ENCODE data around the gene STARD4. TPM values are rescaled to one million over a fixed set of nuclear protein-coding genes. Genes with fewer than 3 reads are reported as not detected.

Gene STARD4
- total RNA-seq, 4 donors from 2014 or later, result 0.49 to 2.7 (median 1.4) TPM

GRCh38 chr5:111478898-111479297 lies 33.4 kb downstream of the STARD4 start:
- intact Hi-C loops (cut with DNase I; ENCODE audit: low total_unique reads), result no loop called here
- in situ Hi-C loops (cut with MboI; ENCODE audit: low sequenced_read_pairs in 4 of 4), result no loop called here
- Histone ChIP-seq H3K4me3 (no peak overlapping the region), H3K27ac (no peak overlapping the region), H3K36me3 (no peaks in the 10 kb centered on the region), H3K4me1 (no peaks in the 10 kb centered on the region), H3K9me3 (no peaks in the 10 kb centered on the region), H3K27me3 (no peaks in the 10 kb centered on the region)
- DNase-seq (no peak), ATAC-seq (no peak)
- TF ChIP-seq CTCF (IDR thresholded peaks at IDR 0.05 in 4 of 5, conservative IDR thresholded peaks at IDR 0.05 in 1 of 5) (no peak), POLR2A (IDR thresholded peaks at IDR 0.05) (no peak)

GRCh38 chr5:111478266-111478665 lies 34.1 kb downstream of the STARD4 start:
- in situ Hi-C loops (cut with MboI; ENCODE audit: low sequenced_read_pairs in 4 of 4), result no loop called here
- no peak for TF ChIP-seq POLR2A (IDR thresholded peaks at IDR 0.05)
- Histone ChIP-seq H3K4me3 (no peak overlapping the region), H3K27ac (no peak overlapping the region), H3K4me1 (no peaks in the 10 kb centered on the region), H3K27me3 (no peaks in the 10 kb centered on the region), H3K36me3 (no peaks in the 10 kb centered on the region), H3K9me3 (no peaks in the 10 kb centered on the region)
- intact Hi-C loops (cut with DNase I; ENCODE audit: low total_unique reads), result no loop called here
- no peak for ATAC-seq
- DNase-seq, result no peak

- H3K4me1 ChIP-seq, result no peaks in the 10 kb centered on the region
- H3K9me3 ChIP-seq, result no peaks in the 10 kb centered on the region
- H3K36me3 ChIP-seq, result no peaks in the 10 kb centered on the region
- TF ChIP-seq CTCF (IDR thresholded peaks at IDR 0.05 in 4 of 5, conservative IDR thresholded peaks at IDR 0.05 in 1 of 5) (no peak), POLR2A (IDR thresholded peaks at IDR 0.05) (no peak)
- H3K27me3 ChIP-seq, result no peaks in the 10 kb centered on the region
- intact Hi-C loops (cut with DNase I; ENCODE audit: low total_unique reads) (no loop called here), in situ Hi-C loops (cut with MboI; ENCODE audit: low sequenced_read_pairs in 4 of 4) (no loop called here)
- ATAC-seq (no peak), DNase-seq (no peak)
- H3K27ac ChIP-seq, result no peak overlapping the region
- no peak overlapping the region for H3K4me3 ChIP-seq
Observed at GRCh38 chr5:111472579-111472978, 39.8 kb downstream of the STARD4 start.

- Histone ChIP-seq H3K4me1 (no peaks in the 10 kb centered on the region), H3K4me3 (no peak overlapping the region), H3K27ac (no peak overlapping the region), H3K36me3 (no peaks in the 10 kb centered on the region), H3K9me3 (no peaks in the 10 kb centered on the region), H3K27me3 (no peaks in the 10 kb centered on the region)
- TF ChIP-seq POLR2A (IDR thresholded peaks at IDR 0.05), result no peak
- no peak for TF ChIP-seq CTCF (IDR thresholded peaks at IDR 0.05 in 4 of 5, conservative IDR thresholded peaks at IDR 0.05 in 1 of 5)
- in situ Hi-C loops (cut with MboI; ENCODE audit: low sequenced_read_pairs in 4 of 4) (no loop called here), intact Hi-C loops (cut with DNase I; ENCODE audit: low total_unique reads) (no loop called here)
- DNase-seq, result no peak
- no peak for ATAC-seq
Observed at GRCh38 chr5:111472096-111472495, 40.2 kb downstream of the STARD4 start.

GRCh38 chr5:111469903-111470302 lies 42.4 kb downstream of the STARD4 start:
- Histone ChIP-seq H3K27ac (no peak overlapping the region), H3K4me3 (no peak overlapping the region), H3K9me3 (no peaks in the 10 kb centered on the region), H3K36me3 (no peaks in the 10 kb centered on the region), H3K4me1 (no peaks in the 10 kb centered on the region), H3K27me3 (no peaks in the 10 kb centered on the region)
- no peak for DNase-seq
- TF ChIP-seq POLR2A (IDR thresholded peaks at IDR 0.05) (no peak), CTCF (IDR thresholded peaks at IDR 0.05 in 4 of 5, conservative IDR thresholded peaks at IDR 0.05 in 1 of 5) (no peak)
- ATAC-seq, result no peak
- intact Hi-C loops (cut with DNase I; ENCODE audit: low total_unique reads) (no loop called here), in situ Hi-C loops (cut with MboI; ENCODE audit: low sequenced_read_pairs in 4 of 4) (no loop called here)

Data from gastrocnemius medialis (tissue), 4 donors.